ENCODE measurements around the gene CTRB2.
"Not testable (repeated sequence)": the region's sequence is repeated elsewhere in the genome, so short reads cannot be mapped to it uniquely, and the experiment has no call there.

Gene CTRB2

DNA sequence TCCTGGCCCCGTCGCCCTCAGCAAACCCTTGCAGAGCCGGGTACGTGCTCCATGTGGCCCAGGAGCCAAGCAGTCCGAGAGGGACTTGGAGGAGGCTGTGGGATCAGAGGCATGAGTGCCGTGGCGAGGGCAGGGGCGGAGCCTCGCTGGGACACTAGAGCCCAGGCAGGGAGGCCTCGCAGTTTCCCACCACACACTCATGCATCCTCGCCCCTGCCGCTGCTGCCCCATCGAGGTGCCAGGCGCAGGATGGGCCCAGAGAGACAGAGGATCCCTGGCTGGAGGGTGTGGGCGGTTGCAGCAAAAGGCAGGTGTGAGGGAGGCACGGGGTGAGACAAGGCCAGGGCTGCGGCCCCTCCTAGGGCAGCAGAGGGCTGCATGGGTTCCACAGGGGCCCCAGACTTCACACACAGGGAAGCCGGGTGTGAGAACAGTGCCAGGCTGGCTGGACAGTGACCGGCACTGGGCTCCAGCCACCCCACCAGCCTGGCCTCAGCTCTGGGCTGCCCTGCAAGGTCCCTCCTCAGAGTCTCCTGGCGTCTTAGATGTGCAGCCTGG is 36.8 kb upstream of the CTRB2 start:
- H3K4me2 ChIP-seq (ENCODE audit: low read length): no peak overlapping the region

GRCh38 chr16:75242436-75243078 is 35.6 kb upstream of the CTRB2 start:
- not testable (repeated sequence) for H3K4me2 ChIP-seq (ENCODE audit: low read length); H2AFZ ChIP-seq (ENCODE audit: low read length); H3K4me3 ChIP-seq (ENCODE audit: low read depth, low read length, poor library complexity, severe bottlenecking); H4K20me1 ChIP-seq (ENCODE audit: insufficient read depth, low read length); H3K27me3 ChIP-seq (ENCODE audit: insufficient read depth, low read length); H3K9me3 ChIP-seq (ENCODE audit: low read length); H3F3A ChIP-seq (ENCODE audit: insufficient read depth, low read length); H3K36me3 ChIP-seq (ENCODE audit: insufficient read depth, low read length); H3K27ac ChIP-seq (ENCODE audit: low read depth, low read length, poor library complexity, severe bottlenecking); H3K4me1 ChIP-seq (ENCODE audit: insufficient read depth, low read length, severe bottlenecking); H3K9ac ChIP-seq (ENCODE audit: low read length); H3K9me2 ChIP-seq (ENCODE audit: low read depth, low read length); H3K79me2 ChIP-seq (ENCODE audit: insufficient read depth, low read length)

More for the DNA sequence above, 36.8 kb upstream of the CTRB2 start:
- no peak overlapping the region for H3K27ac ChIP-seq (ENCODE audit: low read depth, low read length, poor library complexity, severe bottlenecking)
- no peaks in the 10 kb centered on the region for H3K9me2 ChIP-seq (ENCODE audit: low read depth, low read length)
- H3F3A ChIP-seq (ENCODE audit: insufficient read depth, low read length): no peaks in the 10 kb centered on the region
- H3K4me3 ChIP-seq (ENCODE audit: low read depth, low read length, poor library complexity, severe bottlenecking): no peak overlapping the region
- peaks cover 11% of the 10 kb centered on the region; the same call in 1 of the 2 replicates for H3K27me3 ChIP-seq (ENCODE audit: insufficient read depth, low read length)
- H3K9ac ChIP-seq (ENCODE audit: low read length): no peak overlapping the region
- H2AFZ ChIP-seq (ENCODE audit: low read length): no peak overlapping the region
- no peaks in the 10 kb centered on the region for H3K9me3 ChIP-seq (ENCODE audit: low read length)
- TF ChIP-seq EZH2 (IDR thresholded peaks at IDR 0.05; ENCODE audit: borderline replicate concordance, low read length): no peak
- TF ChIP-seq, protein P1, sequence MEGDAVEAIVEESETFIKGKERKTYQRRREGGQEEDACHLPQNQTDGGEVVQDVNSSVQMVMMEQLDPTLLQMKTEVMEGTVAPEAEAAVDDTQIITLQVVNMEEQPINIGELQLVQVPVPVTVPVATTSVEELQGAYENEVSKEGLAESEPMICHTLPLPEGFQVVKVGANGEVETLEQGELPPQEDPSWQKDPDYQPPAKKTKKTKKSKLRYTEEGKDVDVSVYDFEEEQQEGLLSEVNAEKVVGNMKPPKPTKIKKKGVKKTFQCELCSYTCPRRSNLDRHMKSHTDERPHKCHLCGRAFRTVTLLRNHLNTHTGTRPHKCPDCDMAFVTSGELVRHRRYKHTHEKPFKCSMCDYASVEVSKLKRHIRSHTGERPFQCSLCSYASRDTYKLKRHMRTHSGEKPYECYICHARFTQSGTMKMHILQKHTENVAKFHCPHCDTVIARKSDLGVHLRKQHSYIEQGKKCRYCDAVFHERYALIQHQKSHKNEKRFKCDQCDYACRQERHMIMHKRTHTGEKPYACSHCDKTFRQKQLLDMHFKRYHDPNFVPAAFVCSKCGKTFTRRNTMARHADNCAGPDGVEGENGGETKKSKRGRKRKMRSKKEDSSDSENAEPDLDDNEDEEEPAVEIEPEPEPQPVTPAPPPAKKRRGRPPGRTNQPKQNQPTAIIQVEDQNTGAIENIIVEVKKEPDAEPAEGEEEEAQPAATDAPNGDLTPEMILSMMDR (IDR thresholded peaks at IDR 0.05; ENCODE audit: low read length): no peak
- no peaks in the 10 kb centered on the region for H4K20me1 ChIP-seq (ENCODE audit: insufficient read depth, low read length)
- no peaks in the 10 kb centered on the region for H3K4me1 ChIP-seq (ENCODE audit: insufficient read depth, low read length, severe bottlenecking)
- no peaks in the 10 kb centered on the region; the same call in 1 of the 2 replicates for H3K36me3 ChIP-seq (ENCODE audit: insufficient read depth, low read length)
- H3K79me2 ChIP-seq (ENCODE audit: insufficient read depth, low read length): no peaks in the 10 kb centered on the region

DNA sequence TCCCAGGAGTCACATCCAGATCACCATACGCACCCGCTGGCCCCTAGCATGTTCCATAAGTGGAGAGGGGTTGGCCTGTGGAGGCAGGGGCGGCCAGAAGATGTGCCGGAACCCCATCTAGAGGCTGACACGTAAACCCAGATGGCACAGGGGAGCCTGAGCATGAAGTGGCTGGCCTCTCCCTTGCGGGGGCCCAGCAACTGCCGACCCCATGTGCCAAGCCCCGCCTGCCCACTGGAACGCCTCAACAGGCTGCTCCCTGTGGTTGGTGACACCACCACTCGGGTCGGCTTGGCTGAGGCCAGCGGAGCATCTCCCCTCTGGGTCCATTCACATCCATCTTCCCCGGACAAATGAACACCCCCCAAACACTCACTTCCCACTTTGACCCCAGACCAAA is 35.0 kb upstream of the CTRB2 start:
- Histone ChIP-seq H3K27ac (ENCODE audit: low read depth, low read length, poor library complexity, severe bottlenecking) (no peak overlapping the region), H3K4me2 (ENCODE audit: low read length) (no peak overlapping the region), H3K27me3 (ENCODE audit: insufficient read depth, low read length) (0 out of 2 replicates have a peak, but pooled peaks cover 7% of the 10 kb centered on the region), H3F3A (ENCODE audit: insufficient read depth, low read length) (no peaks in the 10 kb centered on the region), H3K9ac (ENCODE audit: low read length) (no peak overlapping the region), H4K20me1 (ENCODE audit: insufficient read depth, low read length) (no peaks in the 10 kb centered on the region), H3K4me3 (ENCODE audit: low read depth, low read length, poor library complexity, severe bottlenecking) (no peak overlapping the region), H3K4me1 (ENCODE audit: insufficient read depth, low read length, severe bottlenecking) (no peaks in the 10 kb centered on the region), H3K36me3 (ENCODE audit: insufficient read depth, low read length) (no peaks in the 10 kb centered on the region; the same call in 1 of the 2 replicates), H3K9me2 (ENCODE audit: low read depth, low read length) (no peaks in the 10 kb centered on the region), H3K79me2 (ENCODE audit: insufficient read depth, low read length) (no peaks in the 10 kb centered on the region), H2AFZ (ENCODE audit: low read length) (no peak overlapping the region), H3K9me3 (ENCODE audit: low read length) (no peaks in the 10 kb centered on the region)
- TF ChIP-seq EZH2 (IDR thresholded peaks at IDR 0.05; ENCODE audit: borderline replicate concordance, low read length): no peak
- TF ChIP-seq, protein P1 (IDR thresholded peaks at IDR 0.05; ENCODE audit: low read length): no peak

DNA sequence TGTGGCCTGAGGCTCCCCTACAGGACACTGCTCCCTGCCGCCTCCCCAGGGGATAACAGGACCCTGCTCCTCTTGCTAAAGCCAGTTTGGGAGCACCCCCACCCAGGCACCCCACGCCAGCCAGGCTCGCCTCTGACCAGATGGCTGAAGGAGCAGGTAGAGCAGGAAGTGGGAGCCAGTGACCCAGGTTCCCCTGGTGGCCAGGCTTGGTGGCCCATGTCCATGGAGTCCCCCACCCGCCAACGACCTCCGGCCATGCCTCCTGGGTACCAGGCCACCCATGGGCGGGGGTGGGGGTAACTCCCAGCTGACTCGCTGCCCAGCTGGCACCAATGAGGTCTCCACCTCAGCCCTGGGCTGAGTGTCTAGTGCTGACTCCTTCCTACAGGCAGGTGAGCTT is 34.5 kb upstream of the CTRB2 start:
- TF ChIP-seq, protein P1 (IDR thresholded peaks at IDR 0.05; ENCODE audit: low read length): no peak
- TF ChIP-seq EZH2 (IDR thresholded peaks at IDR 0.05; ENCODE audit: borderline replicate concordance, low read length): no peak
- H3K9me2 ChIP-seq (ENCODE audit: low read depth, low read length): no peaks in the 10 kb centered on the region
- H3K79me2 ChIP-seq (ENCODE audit: insufficient read depth, low read length): no peaks in the 10 kb centered on the region
- H4K20me1 ChIP-seq (ENCODE audit: insufficient read depth, low read length): no peaks in the 10 kb centered on the region
- no peak overlapping the region for H3K4me2 ChIP-seq (ENCODE audit: low read length)
- H3K27ac ChIP-seq (ENCODE audit: low read depth, low read length, poor library complexity, severe bottlenecking): no peak overlapping the region
- no peak overlapping the region for H2AFZ ChIP-seq (ENCODE audit: low read length)
- H3F3A ChIP-seq (ENCODE audit: insufficient read depth, low read length): no peaks in the 10 kb centered on the region
- no peak overlapping the region for H3K4me3 ChIP-seq (ENCODE audit: low read depth, low read length, poor library complexity, severe bottlenecking)
- H3K27me3 ChIP-seq (ENCODE audit: insufficient read depth, low read length): 0 out of 2 replicates have a peak, but pooled peaks cover 7% of the 10 kb centered on the region
- H3K4me1 ChIP-seq (ENCODE audit: insufficient read depth, low read length, severe bottlenecking): no peaks in the 10 kb centered on the region
- H3K9ac ChIP-seq (ENCODE audit: low read length): no peak overlapping the region
- H3K9me3 ChIP-seq (ENCODE audit: low read length): no peaks in the 10 kb centered on the region
- no peaks in the 10 kb centered on the region; the same call in 1 of the 2 replicates for H3K36me3 ChIP-seq (ENCODE audit: insufficient read depth, low read length)

DNA sequence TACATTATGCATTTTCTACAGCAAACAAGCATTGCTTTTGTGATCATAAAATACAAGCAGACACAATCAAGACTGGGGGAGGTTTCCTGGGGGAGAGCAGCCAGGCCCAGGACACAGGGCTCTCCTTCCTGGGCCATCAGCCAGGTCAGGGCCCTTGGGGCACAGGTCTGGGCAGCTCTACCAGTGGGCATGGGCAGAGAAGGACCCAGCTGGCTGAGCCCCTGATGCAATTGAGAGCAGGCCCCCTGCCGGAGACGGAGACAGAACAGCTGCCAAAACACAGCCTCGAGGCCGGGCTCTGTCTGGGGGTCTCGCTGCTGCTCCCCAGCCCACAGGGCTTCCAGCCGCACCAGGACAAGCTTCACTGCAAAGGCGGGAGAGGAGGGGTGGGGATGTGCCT is 33.7 kb upstream of the CTRB2 start:
- H3F3A ChIP-seq (ENCODE audit: insufficient read depth, low read length); H3K4me3 ChIP-seq (ENCODE audit: low read depth, low read length, poor library complexity, severe bottlenecking); H3K4me2 ChIP-seq (ENCODE audit: low read length); H3K27ac ChIP-seq (ENCODE audit: low read depth, low read length, poor library complexity, severe bottlenecking); H3K9ac ChIP-seq (ENCODE audit: low read length); H4K20me1 ChIP-seq (ENCODE audit: insufficient read depth, low read length); H3K36me3 ChIP-seq (ENCODE audit: insufficient read depth, low read length); H3K79me2 ChIP-seq (ENCODE audit: insufficient read depth, low read length); H2AFZ ChIP-seq (ENCODE audit: low read length); H3K4me1 ChIP-seq (ENCODE audit: insufficient read depth, low read length, severe bottlenecking); H3K27me3 ChIP-seq (ENCODE audit: insufficient read depth, low read length); H3K9me2 ChIP-seq (ENCODE audit: low read depth, low read length); H3K9me3 ChIP-seq (ENCODE audit: low read length): not testable (repeated sequence)
